ENCODE results near the gene FLNB.

FLNB gene

GRCh38 chr3:58098531-58098930 is 90.3 kb downstream of the FLNB start:
- no peak overlapping the region for H3K4me3 ChIP-seq (ENCODE audit: low read depth, low read length)
- no peak for DNase-seq (ENCODE audit: low read depth)
- TF ChIP-seq CTCF (IDR thresholded peaks at IDR 0.05; ENCODE audit: insufficient read depth, low read depth, low read length, missing control alignments) = no peak

- no peak overlapping the region for H3K4me3 ChIP-seq (ENCODE audit: low read depth, low read length)
- DNase-seq (ENCODE audit: low read depth) = no peak
- TF ChIP-seq CTCF (IDR thresholded peaks at IDR 0.05; ENCODE audit: insufficient read depth, low read depth, low read length, missing control alignments) = no peak
These were observed 91.6 kb downstream of the FLNB start for GRCh38 chr3:58099865-58100264.

- H3K4me3 ChIP-seq (ENCODE audit: low read depth, low read length) = no peak overlapping the region
- TF ChIP-seq CTCF (IDR thresholded peaks at IDR 0.05; ENCODE audit: insufficient read depth, low read depth, low read length, missing control alignments) = no peak
- no peak for DNase-seq (ENCODE audit: low read depth)
These were observed 93.5 kb downstream of the FLNB start for GRCh38 chr3:58101499-58102389.

- TF ChIP-seq CTCF (IDR thresholded peaks at IDR 0.05; ENCODE audit: insufficient read depth, low read depth, low read length, missing control alignments) = no peak
- no peak for DNase-seq (ENCODE audit: low read depth)
- H3K4me3 ChIP-seq (ENCODE audit: low read depth, low read length) = no peak overlapping the region
These were observed 94.1 kb downstream of the FLNB start for GRCh38 chr3:58102390-58102750.

- DNase-seq (ENCODE audit: low read depth) = no peak
- no peak overlapping the region for H3K4me3 ChIP-seq (ENCODE audit: low read depth, low read length)
- no peak for TF ChIP-seq CTCF (IDR thresholded peaks at IDR 0.05; ENCODE audit: insufficient read depth, low read depth, low read length, missing control alignments)
These were observed 94.8 kb downstream of the FLNB start for GRCh38 chr3:58102976-58103451.

- no peak for TF ChIP-seq CTCF (IDR thresholded peaks at IDR 0.05; ENCODE audit: insufficient read depth, low read depth, low read length, missing control alignments)
- no peak for DNase-seq (ENCODE audit: low read depth)
- no peak overlapping the region for H3K4me3 ChIP-seq (ENCODE audit: low read depth, low read length)
These were observed 95.9 kb downstream of the FLNB start for GRCh38 chr3:58104151-58104550.

- no peak for TF ChIP-seq CTCF (IDR thresholded peaks at IDR 0.05; ENCODE audit: insufficient read depth, low read depth, low read length, missing control alignments)
- DNase-seq (ENCODE audit: low read depth) = no peak
These were observed 96.5 kb downstream of the FLNB start for GRCh38 chr3:58104712-58105111.

More at GRCh38 chr3:58104712-58105111, 96.5 kb downstream of the FLNB start:
- no peak overlapping the region for H3K4me3 ChIP-seq (ENCODE audit: low read depth, low read length)
